K562 (cell line): Measurements from ENCODE around the gene ETV3. TPM values are rescaled to one million over a fixed set of nuclear protein-coding genes. Genes with fewer than 3 reads are reported as not detected.

Experiments used
- ATAC-seq: fragments of 200-7000 bp; cut with Tn5 transposase; 3 replicates; pipeline ENCODE4 v1.9.1; 2020; ENCODE audit warnings: moderate library complexity
- BruUV-seq: library from RNA; stranded (reverse); fragments of 400-500 nt; replicated peaks from 2 replicates; lab custom pipeline; 2021; lab: Mats Ljungman, UMichigan
- CTCF ChIA-PET: fragments of 300-600 bp; formaldehyde crosslinking; extraction: SDS; loops from one replicate; lab custom pipeline; 2021; ENCODE audit warnings: low intra/inter-chr PET ratio; lab: Yijun Ruan, JAX
- POLR2A ChIA-PET: fragments of 300-600, 350-650 bp; sonication (Branson Sonifier 250); formaldehyde crosslinking; extraction: SDS; loops from one replicate; lab custom pipeline; 2021; ENCODE audit warnings: antibody characterized with exemption, inconsistent platforms; lab: Yijun Ruan, JAX
- DNase-seq, 4 experiments: peaks; one replicate each; pipeline versions ENCODE4 v3.0.0 to v3.0.0-alpha.2; 2011 to 2018; ENCODE audit warnings: low spot score in 3 of 4, mixed read lengths in 3 of 4; ENCODE audit errors: extremely low read depth in 1 of 4
- FAIRE-seq: peaks from 2 replicates; lab custom pipeline; 2011; peaks lifted over from hg19 to GRCh38; lab: Jason Lieb, UNC
- H2AFZ ChIP-seq: 2 replicates; pipeline ENCODE4 v1.6.0; 2011; ENCODE audit warnings: low read depth, low read length, control low read depth, inconsistent platforms
- H3K27ac ChIP-seq: fragments of 200-600 bp; 3 replicates; pipeline ENCODE4 v1.8.0; 2011; ENCODE audit warnings: low read depth, mild to moderate bottlenecking, control low read depth, inconsistent platforms, low read length, moderate library complexity, mixed read lengths; ENCODE audit errors: extremely low read depth
- H3K27me3 ChIP-seq, 2 experiments: fragments of 300-600 bp in 1 of 2; 2 replicates in 1 of 2; 3 replicates in 1 of 2; pipeline versions ENCODE4 v1.6.0 to v1.8.0; 2011; ENCODE audit warnings: inconsistent platforms in 2 of 2, low read length in 2 of 2, mild to moderate bottlenecking in 1 of 2, mixed read lengths in 1 of 2, moderate library complexity in 1 of 2; ENCODE audit not compliant: control insufficient read depth in 2 of 2, insufficient read depth in 2 of 2
- H3K36me3 ChIP-seq: fragments of 300-600 bp; 3 replicates; pipeline ENCODE4 v1.8.0; 2011; ENCODE audit warnings: mild to moderate bottlenecking, low read length, inconsistent platforms; ENCODE audit not compliant: control insufficient read depth, insufficient read depth
- H3K4me1 ChIP-seq, 2 experiments: fragments of 200-600 bp in 1 of 2; replicated peaks in 1 of 2; 2 replicates in 1 of 2; 3 replicates in 1 of 2; pipeline versions ENCODE4 v1.5.1 to v1.8.0; 2011; ENCODE audit warnings: inconsistent platforms in 2 of 2, low read length in 2 of 2, mild to moderate bottlenecking in 1 of 2, mixed read lengths in 1 of 2, moderate library complexity in 1 of 2; ENCODE audit not compliant: control insufficient read depth in 2 of 2, insufficient read depth in 2 of 2
- H3K4me2 ChIP-seq: 2 replicates; pipeline ENCODE4 v1.6.1; 2011; ENCODE audit warnings: low read length, control low read depth, inconsistent platforms, mixed read lengths; ENCODE audit not compliant: insufficient read depth
- H3K4me3 ChIP-seq: fragments of 200-600 bp; sonication (generic), shearing (Covaris generic); 2 replicates; pipeline ENCODE4 v1.5.1; 2016; ENCODE audit warnings: control low read depth, inconsistent platforms
- H3K79me2 ChIP-seq: fragments of 200-600 bp; 3 replicates; pipeline ENCODE4 v1.8.0; 2011; ENCODE audit warnings: low read length, inconsistent platforms; ENCODE audit not compliant: control insufficient read depth, insufficient read depth
- H3K9ac ChIP-seq, 2 experiments: 2 replicates each; pipeline versions ENCODE4 v1.6.0 to v1.6.1; 2011; ENCODE audit warnings: low read depth in 2 of 2, low read length in 2 of 2, control low read depth in 1 of 2, inconsistent platforms in 1 of 2, mild to moderate bottlenecking in 1 of 2, mixed read lengths in 1 of 2; ENCODE audit not compliant: insufficient read depth in 1 of 2
- H3K9me1 ChIP-seq: one replicate; pipeline ENCODE4 v1.6.0; 2011; ENCODE audit warnings: inconsistent platforms, mild to moderate bottlenecking, low read length, moderate library complexity; ENCODE audit not compliant: control insufficient read depth, insufficient read depth
- H3K9me3 ChIP-seq: replicated peaks from 2 replicates; pipeline ENCODE4 v1.5.1; 2011; ENCODE audit warnings: low read depth, low read length, inconsistent platforms; ENCODE audit not compliant: control insufficient read depth, insufficient read depth
- H4K20me1 ChIP-seq: replicated peaks from 2 replicates; pipeline ENCODE4 v1.6.1; 2011; ENCODE audit warnings: low read length, inconsistent platforms, mixed read lengths; ENCODE audit not compliant: control insufficient read depth, insufficient read depth
- EGR1 ChIP-seq: fragments of 450-650 bp; conservative IDR thresholded peaks from 2 replicates; pipeline ENCODE4 v1.6.1; 2017; ENCODE audit warnings: mild to moderate bottlenecking
- NFE2 ChIP-seq: IDR thresholded peaks from 2 replicates; pipeline ENCODE4 v1.6.1; 2014; ENCODE audit warnings: antibody characterized with exemption, low read depth
- PPARD ChIP-seq: fragments of 250-450 bp; sonication (Bioruptor Pico); IDR thresholded peaks from 2 replicates; pipeline ENCODE4 v1.8.0; 2022; ENCODE audit warnings: inconsistent platforms, mild to moderate bottlenecking, moderate library complexity
- PRPF4 ChIP-seq: fragments of 200-400 bp; formaldehyde crosslinking; IDR thresholded peaks from one replicate; pipeline ENCODE4 v1.6.1; 2017; ENCODE audit warnings: low read length, low read depth, mild to moderate bottlenecking; ENCODE audit not compliant: insufficient read depth, poor library complexity, severe bottlenecking
- TAF15 ChIP-seq: fragments of 200-400 bp; formaldehyde crosslinking; IDR thresholded peaks from 2 replicates; pipeline ENCODE4 v1.6.1; 2017; ENCODE audit warnings: mild to moderate bottlenecking, low read depth, low read length, moderate library complexity
- WGBS: fragments of 100-300 bp; shearing (Covaris generic); methylation state at CpG from one replicate; pipeline ENCODE4 v1.1.6; 2016; ENCODE audit warnings: low coverage, mixed read lengths; ENCODE audit not compliant: insufficient coverage; ENCODE audit errors: missing lambda C conversion rate; 5-methylcytosine and 5-hydroxymethylcytosine counted together
- in situ Hi-C: fragments of 300-500 bp; cut with MboI; formaldehyde crosslinking; loops from 4 replicates; pipeline ENCODE4 v1.15.0; 2018; ENCODE audit warnings: inconsistent platforms, mixed read lengths
- intact Hi-C: fragments of 100-400 bp; cut with micrococcal nuclease; formaldehyde crosslinking; loops from 2 replicates; pipeline ENCODE4 v1.14.2; 2022
- polyA plus RNA-seq, 8 experiments: library from polyadenylated mRNA; depleted of rRNA in 4 of 8; stranded (reverse) in 5 of 8; unstranded in 3 of 8; fragments of >200 nt; fragmentation: Nextera tagmentation in 2 of 8; fragmentation: Illumina TruSeq in 1 of 8; extraction: Ambion mirVana in 2 of 8; extraction: Trizol in 1 of 8; gene quantifications; 2 replicates each; pipeline versions ENCODE4 v1.2.1 to v1.2.3, GENCODE V29; 2011 to 2014; ENCODE audit warnings: inconsistent platforms in 1 of 8, missing spikeins in 1 of 8
- total RNA-seq, 7 experiments: library from RNA; depleted of rRNA in 6 of 7; stranded (reverse); fragments of >200 nt in 6 of 7; fragmentation: Illumina TruSeq in 2 of 7; extraction: Trizol in 2 of 7; gene quantifications; 2 replicates each; pipeline versions ENCODE4 v1.2.1 to v1.2.3, GENCODE V29; 2011 to 2021; ENCODE audit warnings: low replicate concordance in 1 of 7
- TF ChIP-seq, protein P1 (sequence below): fragments of 450-650 bp; IDR thresholded peaks from 2 replicates; pipeline ENCODE4 v1.6.1; 2016; ENCODE audit warnings: low read depth

Gene ETV3
- total and polyA plus RNA-seq, 9 of the 15 experiments (the other 6 are each of a cell fraction or from before 2014, with no cell fraction given): 3.1 to 16.0 (median 9.0) TPM

GRCh38 chr1:157115851-157116736 lies 22.1 kb downstream of the ETV3 start:
- POLR2A ChIA-PET: interaction anchor here (0.6 to 1.0 kb wide), 3 partner anchors 12 to 588 kb away, joined by 3 to 4 read pairs (median 4); no protein-coding TSS in a partner anchor
- ATAC-seq: no peak
- H3K9me1 ChIP-seq: no peaks in the 10 kb centered on the region

More at GRCh38 chr1:157115851-157116736, 22.1 kb downstream of the ETV3 start:
- intact Hi-C loops (no loop called here), in situ Hi-C loops (no loop called here)
- Histone ChIP-seq H3K4me1 (peaks cover 0 to 9% of the 10 kb centered on the region in 2 experiments; a peak in 3 of 5 replicates), H3K27ac (no peak overlapping the region), H3K36me3 (no peaks in the 10 kb centered on the region), H4K20me1 (no peaks in the 10 kb centered on the region), H3K4me2 (no peak overlapping the region), H3K9ac (0 out of 4 replicates have a peak overlapping the region, but pooled peaks of 1 of the 2 experiments have one; percentile 50), H3K9me3 (no peaks in the 10 kb centered on the region), H2AFZ (no peak overlapping the region), H3K27me3 (peaks cover 37 to 43% of the 10 kb centered on the region in 2 experiments), H3K4me3 (no peak overlapping the region)
- FAIRE-seq: no peak
- CTCF ChIA-PET: no interaction called here
- WGBS: 11% methylated on average over 15 of the region's 16 CpGs
- DNase-seq: no peak
- BruUV-seq: no TSS peak
- TF ChIP-seq TAF15 (no peak), EGR1 (0 out of 2 replicates have a peak, but pooled peaks have one; percentile 16), PRPF4 (no peak), NFE2 (no peak), PPARD (CRISPR knock-in tag) (no peak)
- TF ChIP-seq, protein P1, sequence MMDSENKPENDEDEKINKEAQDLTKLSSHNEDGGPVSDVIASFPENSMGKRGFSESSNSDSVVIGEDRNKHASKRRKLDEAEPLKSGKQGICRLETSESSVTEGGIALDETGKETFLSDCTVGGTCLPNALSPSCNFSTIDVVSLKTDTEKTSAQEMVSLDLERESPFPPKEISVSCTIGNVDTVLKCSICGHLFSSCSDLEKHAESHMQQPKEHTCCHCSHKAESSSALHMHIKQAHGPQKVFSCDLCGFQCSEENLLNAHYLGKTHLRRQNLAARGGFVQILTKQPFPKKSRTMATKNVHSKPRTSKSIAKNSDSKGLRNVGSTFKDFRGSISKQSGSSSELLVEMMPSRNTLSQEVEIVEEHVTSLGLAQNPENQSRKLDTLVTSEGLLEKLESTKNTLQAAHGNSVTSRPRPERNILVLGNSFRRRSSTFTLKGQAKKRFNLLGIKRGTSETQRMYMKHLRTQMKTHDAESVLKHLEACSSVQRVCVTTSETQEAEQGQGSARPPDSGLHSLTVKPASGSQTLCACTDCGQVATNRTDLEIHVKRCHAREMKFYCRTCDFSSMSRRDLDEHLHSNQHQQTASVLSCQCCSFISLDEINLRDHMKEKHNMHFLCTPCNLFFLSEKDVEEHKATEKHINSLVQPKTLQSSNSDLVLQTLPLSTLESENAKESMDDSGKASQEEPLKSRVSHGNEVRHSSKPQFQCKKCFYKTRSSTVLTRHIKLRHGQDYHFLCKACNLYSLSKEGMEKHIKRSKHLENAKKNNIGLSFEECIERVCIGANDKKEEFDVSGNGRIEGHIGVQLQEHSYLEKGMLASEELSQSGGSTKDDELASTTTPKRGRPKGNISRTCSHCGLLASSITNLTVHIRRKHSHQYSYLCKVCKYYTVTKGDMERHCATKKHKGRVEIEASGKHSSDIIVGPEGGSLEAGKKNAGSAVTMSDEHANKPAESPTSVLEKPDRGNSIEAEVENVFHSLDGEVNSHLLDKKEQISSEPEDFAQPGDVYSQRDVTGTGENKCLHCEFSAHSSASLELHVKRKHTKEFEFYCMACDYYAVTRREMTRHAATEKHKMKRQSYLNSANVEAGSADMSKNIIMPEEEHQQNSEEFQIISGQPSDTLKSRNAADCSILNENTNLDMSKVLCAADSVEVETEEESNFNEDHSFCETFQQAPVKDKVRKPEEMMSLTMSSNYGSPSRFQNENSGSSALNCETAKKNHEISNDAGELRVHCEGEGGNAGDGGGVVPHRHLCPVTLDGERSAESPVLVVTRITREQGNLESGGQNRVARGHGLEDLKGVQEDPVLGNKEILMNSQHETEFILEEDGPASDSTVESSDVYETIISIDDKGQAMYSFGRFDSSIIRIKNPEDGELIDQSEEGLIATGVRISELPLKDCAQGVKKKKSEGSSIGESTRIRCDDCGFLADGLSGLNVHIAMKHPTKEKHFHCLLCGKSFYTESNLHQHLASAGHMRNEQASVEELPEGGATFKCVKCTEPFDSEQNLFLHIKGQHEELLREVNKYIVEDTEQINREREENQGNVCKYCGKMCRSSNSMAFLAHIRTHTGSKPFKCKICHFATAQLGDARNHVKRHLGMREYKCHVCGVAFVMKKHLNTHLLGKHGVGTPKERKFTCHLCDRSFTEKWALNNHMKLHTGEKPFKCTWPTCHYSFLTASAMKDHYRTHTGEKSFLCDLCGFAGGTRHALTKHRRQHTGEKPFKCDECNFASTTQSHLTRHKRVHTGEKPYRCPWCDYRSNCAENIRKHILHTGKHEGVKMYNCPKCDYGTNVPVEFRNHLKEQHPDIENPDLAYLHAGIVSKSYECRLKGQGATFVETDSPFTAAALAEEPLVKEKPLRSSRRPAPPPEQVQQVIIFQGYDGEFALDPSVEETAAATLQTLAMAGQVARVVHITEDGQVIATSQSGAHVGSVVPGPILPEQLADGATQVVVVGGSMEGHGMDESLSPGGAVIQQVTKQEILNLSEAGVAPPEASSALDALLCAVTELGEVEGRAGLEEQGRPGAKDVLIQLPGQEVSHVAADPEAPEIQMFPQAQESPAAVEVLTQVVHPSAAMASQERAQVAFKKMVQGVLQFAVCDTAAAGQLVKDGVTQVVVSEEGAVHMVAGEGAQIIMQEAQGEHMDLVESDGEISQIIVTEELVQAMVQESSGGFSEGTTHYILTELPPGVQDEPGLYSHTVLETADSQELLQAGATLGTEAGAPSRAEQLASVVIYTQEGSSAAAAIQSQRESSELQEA: no peak
- TF ChIP-seq, all 486 proteins: peak for 1
- H3K79me2 ChIP-seq: no peaks in the 10 kb centered on the region
